ENCODE measurements around the gene SFRP2.

- no peak for TF ChIP-seq CTCF (conservative IDR thresholded peaks at IDR 0.05; ENCODE audit: low read length)
- no peak for TF ChIP-seq EZH2phosphoT487 (IDR thresholded peaks at IDR 0.05; ENCODE audit: borderline replicate concordance, low read depth, low read length)
These were observed 9.5 kb upstream of the SFRP2 start for GRCh38 chr4:153798420-153798819.
